RWPE2 (cell line): Measurements from ENCODE around the gene ARID1A.
"Not testable (repeated sequence)": the region's sequence is repeated elsewhere in the genome, so short reads cannot be mapped to it uniquely, and the experiment has no call there.

Source experiments
- ATAC-seq: fragments of 200-7000 bp; cut with Tn5 transposase; 3 replicates; pipeline ENCODE4 v1.9.1; 2021; ENCODE audit warnings: low read depth
- DNase-seq: peaks from one replicate; pipeline ENCODE4 v3.0.0-alpha.2; 2020; ENCODE audit warnings: low spot score
- H3K27ac ChIP-seq: fragments of 450-650 bp; 2 replicates; pipeline ENCODE4 v1.5.1; 2017; ENCODE audit warnings: mild to moderate bottlenecking; ENCODE audit not compliant: poor library complexity, severe bottlenecking
- H3K27me3 ChIP-seq: fragments of 250-450 bp; sonication (Bioruptor Pico); 2 replicates; pipeline ENCODE4 v1.5.1; 2021; ENCODE audit warnings: mild to moderate bottlenecking, moderate library complexity; ENCODE audit not compliant: insufficient read depth, poor library complexity, severe bottlenecking
- H3K36me3 ChIP-seq: fragments of 250-450 bp; sonication (Bioruptor Pico); 2 replicates; pipeline ENCODE4 v1.5.1; 2020; ENCODE audit warnings: low read depth, mild to moderate bottlenecking, moderate library complexity
- H3K4me1 ChIP-seq: fragments of 250-450 bp; sonication (Bioruptor Pico); 2 replicates; pipeline ENCODE4 v1.5.1; 2021; ENCODE audit warnings: mild to moderate bottlenecking, moderate library complexity; ENCODE audit not compliant: insufficient read depth, poor library complexity, severe bottlenecking
- H3K4me3 ChIP-seq: fragments of 250-450 bp; sonication (Bioruptor Pico); 2 replicates; pipeline ENCODE4 v1.5.1; 2021; ENCODE audit warnings: mild to moderate bottlenecking, moderate library complexity; ENCODE audit not compliant: severe bottlenecking
- H3K9me3 ChIP-seq: fragments of 250-450 bp; sonication (Bioruptor Pico); 2 replicates; pipeline ENCODE4 v1.5.1; 2021; ENCODE audit warnings: mild to moderate bottlenecking, moderate library complexity; ENCODE audit not compliant: severe bottlenecking
- TF ChIP-seq, protein P1 (sequence below): fragments of 450-650 bp; IDR thresholded peaks from one replicate; pipeline ENCODE4 v1.5.1; 2017; ENCODE audit warnings: mild to moderate bottlenecking, moderate library complexity; ENCODE audit not compliant: poor library complexity, severe bottlenecking

The ARID1A gene

GRCh38 chr1:26695356-26696118 lies at the start of gene ARID1A:
TSS of gene ARID1A (plus strand) at chr1:26696015. CDS start at chr1:26696404, 389 bp downstream.
- Histone ChIP-seq H3K4me3 (peak within 1 kb of the TSS; percentile 95), H3K27me3 (no peaks in the 10 kb centered on the region), H3K27ac (peak within 1 kb of the TSS; percentile 95), H3K9me3 (no peaks in the 10 kb centered on the region), H3K36me3 (peaks cover 12% of the 10 kb centered on the region; the same call in 1 of the 2 replicates), H3K4me1 (peaks cover 38% of the 10 kb centered on the region)
- TF ChIP-seq, protein P1, sequence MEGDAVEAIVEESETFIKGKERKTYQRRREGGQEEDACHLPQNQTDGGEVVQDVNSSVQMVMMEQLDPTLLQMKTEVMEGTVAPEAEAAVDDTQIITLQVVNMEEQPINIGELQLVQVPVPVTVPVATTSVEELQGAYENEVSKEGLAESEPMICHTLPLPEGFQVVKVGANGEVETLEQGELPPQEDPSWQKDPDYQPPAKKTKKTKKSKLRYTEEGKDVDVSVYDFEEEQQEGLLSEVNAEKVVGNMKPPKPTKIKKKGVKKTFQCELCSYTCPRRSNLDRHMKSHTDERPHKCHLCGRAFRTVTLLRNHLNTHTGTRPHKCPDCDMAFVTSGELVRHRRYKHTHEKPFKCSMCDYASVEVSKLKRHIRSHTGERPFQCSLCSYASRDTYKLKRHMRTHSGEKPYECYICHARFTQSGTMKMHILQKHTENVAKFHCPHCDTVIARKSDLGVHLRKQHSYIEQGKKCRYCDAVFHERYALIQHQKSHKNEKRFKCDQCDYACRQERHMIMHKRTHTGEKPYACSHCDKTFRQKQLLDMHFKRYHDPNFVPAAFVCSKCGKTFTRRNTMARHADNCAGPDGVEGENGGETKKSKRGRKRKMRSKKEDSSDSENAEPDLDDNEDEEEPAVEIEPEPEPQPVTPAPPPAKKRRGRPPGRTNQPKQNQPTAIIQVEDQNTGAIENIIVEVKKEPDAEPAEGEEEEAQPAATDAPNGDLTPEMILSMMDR: no peak
- DNase-seq (peak; percentile 79), ATAC-seq (peak; percentile 28)

DNA sequence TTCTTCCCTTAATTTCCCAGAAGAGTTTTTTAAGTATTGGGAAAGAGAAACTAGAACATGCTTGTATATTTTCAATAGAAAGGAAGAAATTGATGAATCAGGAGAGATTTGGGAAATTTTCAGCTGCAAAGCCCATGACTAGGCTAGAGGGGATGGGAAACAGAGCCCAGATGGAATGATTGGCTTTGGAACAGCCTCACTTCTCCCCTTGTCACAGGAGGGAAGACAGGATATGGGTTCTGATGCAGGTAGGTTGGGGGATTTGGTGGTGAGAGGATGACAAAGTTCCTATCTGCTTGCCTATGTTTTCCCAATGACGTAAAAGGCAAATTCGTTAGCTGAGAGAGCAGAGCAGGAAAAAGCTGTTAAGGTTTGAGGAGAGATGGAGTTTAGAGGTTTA lies 31.0 kb upstream of the ARID1A start:
- TF ChIP-seq, protein P1: no peak
- no peak for ATAC-seq
- Histone ChIP-seq H3K27ac (no peak overlapping the region), H3K4me1 (no peaks in the 10 kb centered on the region), H3K27me3 (no peaks in the 10 kb centered on the region), H3K4me3 (no peak overlapping the region), H3K36me3 (no peaks in the 10 kb centered on the region), H3K9me3 (no peaks in the 10 kb centered on the region)
- DNase-seq: no peak

- Histone ChIP-seq H3K4me3 (no peak overlapping the region), H3K36me3 (no peaks in the 10 kb centered on the region), H3K27me3 (no peaks in the 10 kb centered on the region), H3K27ac (no peak overlapping the region), H3K4me1 (no peaks in the 10 kb centered on the region), H3K9me3 (no peaks in the 10 kb centered on the region)
- ATAC-seq: peak; percentile 63; the same call in 2 of the 3 replicates
- no peak for DNase-seq
- TF ChIP-seq, protein P1: no peak
Observed at GRCh38 chr1:26666855-26667254, 29.0 kb upstream of the ARID1A start.

DNA sequence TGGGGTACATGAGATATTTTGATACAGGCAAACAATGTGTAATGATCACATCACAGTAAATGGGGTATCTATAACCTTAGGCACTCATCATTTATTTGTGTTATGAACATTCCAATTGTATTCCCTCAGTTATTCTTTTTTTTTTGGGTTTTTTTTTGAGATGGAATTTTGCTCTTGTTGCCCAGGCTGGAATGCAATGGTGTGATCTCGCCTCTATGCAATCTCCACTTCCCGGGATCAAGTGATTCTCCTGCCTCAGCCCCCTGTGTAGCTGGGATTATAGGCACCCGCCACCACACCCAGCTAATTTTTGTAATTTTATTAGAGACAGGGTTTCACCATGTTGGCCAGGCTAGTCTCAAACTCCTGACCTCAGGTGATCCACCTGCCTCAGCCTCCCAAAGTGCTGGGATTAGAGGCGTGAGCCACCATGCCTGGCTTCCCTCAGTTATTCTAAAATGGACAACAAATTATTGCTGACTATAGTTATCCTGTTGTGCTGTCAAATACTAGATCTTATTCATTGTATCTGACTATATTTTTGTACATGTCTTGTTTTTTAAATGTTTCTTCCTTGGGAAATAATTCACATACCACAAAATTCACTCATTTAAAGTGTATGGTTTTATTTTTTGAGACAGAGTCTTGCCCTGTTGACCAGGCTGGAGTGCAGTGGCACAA lies 27.6 kb upstream of the ARID1A start:
- not testable (repeated sequence) for H3K27me3 ChIP-seq, H3K27ac ChIP-seq, H3K36me3 ChIP-seq, H3K4me1 ChIP-seq, H3K9me3 ChIP-seq, DNase-seq, H3K4me3 ChIP-seq, ATAC-seq

DNA sequence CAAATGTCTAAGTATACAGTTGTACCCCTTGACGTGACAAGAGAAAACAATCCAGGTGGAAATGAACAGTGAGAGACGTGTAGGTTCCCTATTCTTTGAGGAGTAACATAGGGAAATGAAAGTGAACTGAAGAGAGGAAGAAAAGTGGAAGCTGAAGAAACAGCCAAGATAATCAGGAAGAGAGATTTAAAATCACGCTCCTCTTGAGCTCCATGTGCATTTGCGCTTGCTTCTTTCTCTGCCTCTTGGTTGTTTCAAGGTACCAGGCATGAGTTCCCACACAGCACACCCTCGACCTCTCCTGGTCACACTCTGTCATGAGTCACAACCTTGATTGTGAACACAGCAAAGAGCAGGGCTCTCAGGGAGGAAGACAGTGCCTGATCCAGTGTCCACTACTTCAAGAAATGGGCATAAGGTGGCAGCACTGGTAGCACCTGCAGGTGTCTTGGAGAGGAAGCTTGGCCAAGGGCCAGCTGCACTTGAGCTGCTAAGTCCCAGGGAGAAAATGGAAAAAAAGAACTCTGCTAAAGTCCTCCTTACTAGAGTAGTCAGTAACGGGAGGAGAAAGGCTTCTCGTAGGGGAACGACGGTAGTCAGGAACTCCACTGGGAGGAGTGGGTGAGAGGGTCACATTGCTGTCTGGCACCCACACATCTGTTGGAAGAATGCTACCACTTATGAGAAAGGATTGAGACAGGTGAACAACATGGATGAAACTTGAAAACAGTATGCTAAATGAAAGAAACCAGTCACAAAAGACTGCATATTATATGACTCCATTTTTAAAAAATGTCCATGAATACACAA lies 18.3 kb upstream of the ARID1A start:
- ATAC-seq (peak; percentile 100), DNase-seq (peak; percentile 82)
- TF ChIP-seq, protein P1: peak; percentile 94
- Histone ChIP-seq H3K27ac (no peak overlapping the region), H3K4me1 (peaks cover 5% of the 10 kb centered on the region), H3K9me3 (no peaks in the 10 kb centered on the region), H3K27me3 (no peaks in the 10 kb centered on the region), H3K4me3 (no peak overlapping the region), H3K36me3 (no peaks in the 10 kb centered on the region)
